ENCODE measurements around the gene RASL10A. TPM values are rescaled to one million over a fixed set of nuclear protein-coding genes. Genes with fewer than 3 reads are reported as not detected.

The RASL10A gene
- total and polyA plus RNA-seq, 9 of the 15 experiments (the other 6 are each of a cell fraction or from before 2014, with no cell fraction given): 0.17 to 1.2 (median 0.45) TPM; not detected in 3

DNA sequence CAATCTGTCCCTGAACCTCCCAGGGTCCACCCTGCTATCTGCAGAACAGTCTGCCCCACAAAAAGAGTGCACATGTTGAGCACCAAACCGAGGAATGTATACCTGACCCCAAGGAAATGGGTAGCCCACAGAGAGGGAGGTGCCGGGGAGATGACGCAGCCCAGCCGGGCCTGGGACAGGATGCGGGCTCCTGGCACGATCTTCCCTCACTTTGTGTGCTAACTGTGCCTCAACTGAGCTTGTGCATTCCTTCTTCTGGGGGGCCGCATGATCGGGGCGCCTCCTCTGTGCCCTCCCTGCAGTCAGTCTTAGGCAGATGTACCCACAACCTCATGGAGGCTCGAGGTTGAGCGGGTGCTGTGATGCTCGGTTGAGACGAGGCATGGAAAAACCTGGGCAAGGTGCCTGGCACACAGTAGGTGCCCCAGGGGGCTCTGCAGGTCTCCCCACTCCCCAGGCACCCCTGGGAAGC, 6.7 kb downstream of the RASL10A start (continued):
- no peak for TF ChIP-seq RREB1 (CRISPR knock-in tag; IDR thresholded peaks at IDR 0.05)
- no peak for TF ChIP-seq CGGBP1 (CRISPR knock-in tag; IDR thresholded peaks at IDR 0.05)
- TF ChIP-seq NR2F6 (CRISPR knock-in tag; IDR thresholded peaks at IDR 0.05): no peak
- no peak for TF ChIP-seq ZNF551 (CRISPR knock-in tag; IDR thresholded peaks at IDR 0.05)

Data from K562 (cell line).